GM18873 (cell line): ENCODE measurements around the gene ARX.

Experiments used
- ATAC-seq: cut with Tn5 transposase; IDR thresholded peaks from one replicate; pipeline ENCODE4 v1.9.1; 2021; ENCODE audit warnings: mild to moderate bottlenecking, moderate library complexity, moderate number of reproducible peaks; ENCODE audit not compliant: unreplicated experiment, low FRiP score

Gene ARX

GRCh38 chrX:25003066-25003849 lies 12.5 kb downstream of the ARX start:
- no peak for ATAC-seq

GRCh38 chrX:25002661-25003020 lies 13.1 kb downstream of the ARX start:
- ATAC-seq, result no peak

GRCh38 chrX:25001808-25002660 lies 13.7 kb downstream of the ARX start:
- no peak for ATAC-seq

GRCh38 chrX:24999511-24999910 lies 16.3 kb downstream of the ARX start:
- no peak for ATAC-seq

GRCh38 chrX:24996096-24996709 lies 19.6 kb downstream of the ARX start:
- ATAC-seq, result no peak

DNA sequence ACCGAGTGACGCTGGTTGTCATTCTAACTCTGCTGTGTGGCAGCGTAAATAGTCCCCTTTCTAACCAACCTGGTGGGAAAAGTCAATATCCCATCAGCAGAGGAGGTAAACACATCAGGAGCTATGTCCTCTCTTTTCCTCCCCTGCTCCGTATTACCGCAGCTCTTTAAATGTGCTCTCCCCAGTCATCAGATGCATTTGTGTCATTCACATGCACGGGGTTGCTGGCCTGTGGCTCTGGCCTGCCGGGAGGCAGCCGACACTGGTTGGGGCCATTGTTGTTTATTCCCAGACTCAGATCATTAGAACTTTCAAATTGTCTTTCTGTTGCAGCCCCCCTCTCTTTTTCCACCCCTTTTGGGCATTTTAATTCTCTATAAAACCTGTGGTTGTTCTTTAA lies 21.9 kb downstream of the ARX start:
- ATAC-seq, result no peak

DNA sequence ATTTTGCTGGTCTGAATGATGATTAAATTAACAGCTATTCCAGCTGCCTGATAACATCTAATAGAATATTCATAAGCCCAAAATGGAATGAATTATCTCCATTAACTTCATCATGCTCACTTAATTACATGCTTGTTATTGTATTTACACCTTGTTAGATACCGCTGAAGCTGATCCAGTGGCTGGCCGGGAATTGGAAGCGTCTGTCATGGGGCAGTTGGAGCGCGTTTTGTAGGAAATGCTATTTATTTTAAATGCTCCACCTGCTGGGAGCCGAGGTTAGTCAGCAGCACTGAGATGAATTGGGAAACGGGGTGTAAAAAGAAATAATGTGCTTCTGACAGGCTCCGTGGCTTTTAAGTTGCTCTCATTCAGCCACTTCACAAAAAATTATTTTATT lies 25.2 kb downstream of the ARX start:
- ATAC-seq, result no peak

GRCh38 chrX:24988314-24988713 lies 27.5 kb downstream of the ARX start:
- no peak for ATAC-seq

GRCh38 chrX:24987731-24988130 lies 28.0 kb downstream of the ARX start:
- no peak for ATAC-seq

- no peak for ATAC-seq
Observed at GRCh38 chrX:24985120-24985519, 30.6 kb downstream of the ARX start.

- ATAC-seq, result no peak
Observed at GRCh38 chrX:24983931-24984330, 31.8 kb downstream of the ARX start.

DNA sequence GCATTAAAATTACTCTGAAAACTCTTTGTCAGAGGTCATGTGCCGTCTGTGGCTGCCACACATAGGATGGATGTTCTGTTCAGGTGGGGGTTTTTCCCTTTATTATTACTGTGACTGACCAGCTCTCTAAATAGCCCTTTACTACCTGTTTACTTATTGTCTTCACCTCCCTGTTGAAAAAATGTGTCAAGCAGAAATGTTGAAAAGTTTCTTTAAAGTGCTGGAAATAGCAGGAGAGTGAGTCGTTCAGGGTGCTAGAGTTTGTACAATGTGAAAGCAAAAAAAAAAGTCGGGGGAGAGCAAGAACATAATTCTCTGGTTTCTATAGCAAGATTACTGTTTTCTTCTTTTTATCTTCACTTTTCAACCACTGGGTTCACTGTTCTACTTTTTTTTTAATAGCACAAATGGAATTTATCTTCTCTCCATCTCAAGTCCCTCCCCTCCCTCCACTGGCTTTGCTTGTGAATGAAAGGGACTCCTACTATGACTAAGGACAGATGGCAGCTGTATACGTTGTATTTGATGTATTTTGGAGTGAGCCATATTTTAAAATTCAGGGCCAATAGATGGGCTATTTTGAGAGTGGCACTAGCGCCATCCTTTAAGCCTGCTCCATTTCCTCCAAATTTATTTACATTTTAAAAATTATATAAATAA lies 33.3 kb downstream of the ARX start:
- ATAC-seq, result no peak

DNA sequence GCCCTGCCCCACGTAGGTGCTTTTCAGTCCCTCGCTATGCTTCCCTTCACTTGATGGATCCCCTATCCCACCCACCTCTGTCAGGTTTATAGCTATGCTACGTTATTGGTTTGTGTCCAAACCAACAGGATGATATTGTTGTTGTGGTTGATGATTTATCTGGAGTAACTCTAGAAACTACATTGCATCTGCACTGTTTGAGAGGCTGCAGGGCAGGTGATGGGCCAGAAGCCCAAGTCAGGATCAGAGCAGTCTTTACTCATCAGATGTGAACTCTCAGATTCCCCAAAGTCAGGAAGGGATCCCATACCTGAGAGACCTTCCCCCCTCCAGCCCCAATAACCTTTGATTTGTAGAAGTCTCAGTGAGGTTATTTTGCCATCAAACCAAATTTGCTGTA lies 34.7 kb downstream of the ARX start:
- no peak for ATAC-seq

- ATAC-seq, result no peak
Observed at GRCh38 chrX:24979081-24979480, 36.7 kb downstream of the ARX start.

DNA sequence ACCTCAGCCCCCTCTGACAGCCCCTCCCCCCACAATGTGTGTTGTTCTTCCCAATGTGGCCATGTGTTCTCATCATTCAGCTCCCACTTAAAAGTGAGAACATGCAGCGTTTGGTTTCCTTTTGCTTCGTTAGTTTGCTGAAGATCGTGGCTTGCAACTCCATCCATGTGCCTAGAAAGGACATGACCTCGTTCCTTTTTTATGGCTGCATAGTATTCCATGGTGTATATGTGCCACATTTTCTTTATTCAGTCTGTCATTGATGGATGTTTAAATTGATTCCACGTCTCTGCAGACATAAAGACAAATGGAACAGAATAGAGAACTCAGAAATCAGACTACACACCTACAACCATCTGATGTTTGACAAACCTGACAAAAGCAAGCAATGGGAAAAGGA lies 46.0 kb downstream of the ARX start:
- no peak for ATAC-seq

- ATAC-seq, result no peak
Observed at GRCh38 chrX:24965372-24965771, 50.4 kb downstream of the ARX start.

DNA sequence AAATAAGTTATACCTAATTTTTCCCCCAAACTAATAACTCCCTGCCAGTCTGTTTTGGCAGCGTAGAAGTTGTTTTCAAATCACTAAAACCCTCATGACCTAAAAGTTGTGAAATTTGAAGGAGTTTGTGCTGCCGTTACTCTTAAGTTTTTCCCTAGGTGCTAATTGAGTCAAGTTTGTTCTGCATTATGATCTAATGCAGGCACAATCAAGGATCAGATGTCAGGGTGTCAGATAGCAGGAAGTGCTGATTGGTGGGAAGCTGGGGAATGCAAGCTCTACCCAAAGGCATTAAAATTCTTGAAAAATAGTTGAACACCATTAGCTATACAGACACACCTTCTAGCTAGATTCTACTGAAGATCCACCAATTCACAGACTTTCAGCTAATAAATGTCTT lies 51.9 kb downstream of the ARX start:
- ATAC-seq, result no peak

GRCh38 chrX:24961809-24962208 lies 54.0 kb downstream of the ARX start:
- no peak for ATAC-seq

GRCh38 chrX:24956828-24957227 lies 58.9 kb downstream of the ARX start:
- ATAC-seq, result no peak

- no peak for ATAC-seq
Observed at GRCh38 chrX:24955372-24955930, 60.3 kb downstream of the ARX start.

DNA sequence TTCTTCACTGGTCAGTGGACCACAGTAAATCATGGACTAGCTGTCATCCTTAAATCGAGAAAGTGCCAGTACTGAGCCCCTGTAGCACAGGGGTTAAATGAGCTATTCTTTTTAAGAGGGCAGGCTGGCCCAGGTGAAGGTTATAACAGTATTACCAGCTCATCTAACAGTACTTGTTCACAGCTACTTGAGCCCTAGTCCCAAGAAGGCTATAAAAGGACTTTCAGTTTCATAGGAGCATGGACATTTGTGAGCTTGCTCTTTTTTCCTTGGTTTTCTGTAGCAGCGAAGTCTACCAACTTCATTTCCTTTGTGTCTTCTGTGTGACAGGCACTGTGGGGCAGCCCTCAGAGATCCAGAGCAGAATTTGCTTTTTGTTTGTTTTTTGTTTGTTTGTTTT lies 61.0 kb downstream of the ARX start:
- ATAC-seq, result no peak
